ENCODE results near the gene RNF223.

The RNF223 gene

GRCh38 chr1:1092894-1093609 is 18.9 kb upstream of the RNF223 start:
- TF ChIP-seq, protein P1, sequence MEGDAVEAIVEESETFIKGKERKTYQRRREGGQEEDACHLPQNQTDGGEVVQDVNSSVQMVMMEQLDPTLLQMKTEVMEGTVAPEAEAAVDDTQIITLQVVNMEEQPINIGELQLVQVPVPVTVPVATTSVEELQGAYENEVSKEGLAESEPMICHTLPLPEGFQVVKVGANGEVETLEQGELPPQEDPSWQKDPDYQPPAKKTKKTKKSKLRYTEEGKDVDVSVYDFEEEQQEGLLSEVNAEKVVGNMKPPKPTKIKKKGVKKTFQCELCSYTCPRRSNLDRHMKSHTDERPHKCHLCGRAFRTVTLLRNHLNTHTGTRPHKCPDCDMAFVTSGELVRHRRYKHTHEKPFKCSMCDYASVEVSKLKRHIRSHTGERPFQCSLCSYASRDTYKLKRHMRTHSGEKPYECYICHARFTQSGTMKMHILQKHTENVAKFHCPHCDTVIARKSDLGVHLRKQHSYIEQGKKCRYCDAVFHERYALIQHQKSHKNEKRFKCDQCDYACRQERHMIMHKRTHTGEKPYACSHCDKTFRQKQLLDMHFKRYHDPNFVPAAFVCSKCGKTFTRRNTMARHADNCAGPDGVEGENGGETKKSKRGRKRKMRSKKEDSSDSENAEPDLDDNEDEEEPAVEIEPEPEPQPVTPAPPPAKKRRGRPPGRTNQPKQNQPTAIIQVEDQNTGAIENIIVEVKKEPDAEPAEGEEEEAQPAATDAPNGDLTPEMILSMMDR (conservative IDR thresholded peaks at IDR 0.05): no peak
- H3K27ac ChIP-seq: no peak overlapping the region

DNA sequence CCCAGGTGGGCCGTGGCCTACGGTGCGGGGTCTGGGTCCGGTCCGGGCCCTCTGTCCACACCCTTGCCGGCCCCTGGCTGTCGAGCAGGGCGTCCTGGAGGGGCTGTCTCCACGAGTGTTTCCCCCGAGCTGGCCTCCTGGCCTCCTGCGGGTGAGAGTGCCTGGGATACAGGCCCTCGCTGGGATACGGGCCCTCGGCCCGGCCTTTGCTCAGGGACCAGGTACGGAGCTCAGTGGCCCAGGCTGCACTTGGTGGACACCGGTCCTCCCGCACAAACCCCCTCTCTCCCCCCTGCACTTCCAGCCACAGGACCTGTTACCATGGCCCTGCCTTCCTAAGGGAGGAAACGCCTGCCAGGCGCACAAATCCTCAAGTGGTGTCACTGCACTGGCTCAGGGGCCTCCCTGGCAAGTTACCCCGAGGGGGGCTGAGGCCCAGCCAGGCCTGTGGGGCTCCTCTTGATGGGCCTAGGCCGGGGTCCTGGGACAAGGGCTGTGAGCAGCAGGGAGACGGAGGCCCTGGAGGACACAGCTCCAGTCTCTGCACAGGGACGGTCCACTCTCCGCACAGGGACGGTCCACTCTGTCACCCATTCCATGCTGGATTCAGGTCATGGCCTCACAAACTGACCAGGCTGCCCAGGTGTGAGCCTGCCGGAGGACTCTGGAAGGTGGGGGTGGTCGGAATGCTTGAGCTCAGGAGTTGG is 18.2 kb upstream of the RNF223 start:
- TF ChIP-seq, protein P1 (conservative IDR thresholded peaks at IDR 0.05): no peak
- H3K27ac ChIP-seq: no peak overlapping the region

DNA sequence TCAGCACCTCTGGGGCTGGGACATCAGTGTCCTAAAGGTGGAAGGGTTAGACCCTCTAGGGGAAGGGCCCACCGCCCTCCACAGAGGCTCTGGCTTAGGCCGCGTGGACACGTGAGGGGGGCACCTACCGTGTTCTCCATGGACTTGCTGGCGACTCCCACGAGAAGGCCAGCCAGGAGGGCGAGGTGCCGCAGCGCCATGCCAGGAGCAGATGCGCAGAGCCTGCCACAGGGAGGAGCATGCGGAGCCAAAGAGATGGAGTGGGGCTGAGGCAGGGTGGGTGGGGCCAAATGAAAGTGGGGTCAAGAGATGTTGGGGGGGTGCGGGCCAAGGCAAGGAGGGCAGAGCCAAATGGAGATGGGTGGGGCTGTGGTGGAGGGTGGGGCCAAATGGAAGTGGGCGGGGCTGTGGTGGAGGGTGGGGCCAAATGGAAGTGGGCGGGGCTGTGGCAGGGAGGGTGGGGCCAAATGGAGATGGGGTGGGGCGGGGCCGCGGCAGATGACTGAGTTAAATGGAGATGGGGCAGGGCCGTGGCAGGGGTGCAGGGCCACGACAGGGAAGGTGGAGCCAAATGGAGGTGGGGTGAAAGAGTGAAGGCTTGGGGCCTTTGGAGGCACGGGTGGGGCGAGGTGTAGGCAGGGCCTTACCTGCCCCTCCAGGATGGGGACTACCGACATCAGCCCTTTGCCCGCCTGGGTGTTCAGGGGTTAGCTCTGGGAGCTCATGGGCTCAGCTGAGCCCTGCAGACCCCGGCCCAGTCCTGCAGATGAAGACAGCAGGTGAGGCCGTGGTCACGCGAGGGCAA is 17.4 kb upstream of the RNF223 start:
- TF ChIP-seq, protein P1 (conservative IDR thresholded peaks at IDR 0.05): no peak
- H3K27ac ChIP-seq: no peak overlapping the region

DNA sequence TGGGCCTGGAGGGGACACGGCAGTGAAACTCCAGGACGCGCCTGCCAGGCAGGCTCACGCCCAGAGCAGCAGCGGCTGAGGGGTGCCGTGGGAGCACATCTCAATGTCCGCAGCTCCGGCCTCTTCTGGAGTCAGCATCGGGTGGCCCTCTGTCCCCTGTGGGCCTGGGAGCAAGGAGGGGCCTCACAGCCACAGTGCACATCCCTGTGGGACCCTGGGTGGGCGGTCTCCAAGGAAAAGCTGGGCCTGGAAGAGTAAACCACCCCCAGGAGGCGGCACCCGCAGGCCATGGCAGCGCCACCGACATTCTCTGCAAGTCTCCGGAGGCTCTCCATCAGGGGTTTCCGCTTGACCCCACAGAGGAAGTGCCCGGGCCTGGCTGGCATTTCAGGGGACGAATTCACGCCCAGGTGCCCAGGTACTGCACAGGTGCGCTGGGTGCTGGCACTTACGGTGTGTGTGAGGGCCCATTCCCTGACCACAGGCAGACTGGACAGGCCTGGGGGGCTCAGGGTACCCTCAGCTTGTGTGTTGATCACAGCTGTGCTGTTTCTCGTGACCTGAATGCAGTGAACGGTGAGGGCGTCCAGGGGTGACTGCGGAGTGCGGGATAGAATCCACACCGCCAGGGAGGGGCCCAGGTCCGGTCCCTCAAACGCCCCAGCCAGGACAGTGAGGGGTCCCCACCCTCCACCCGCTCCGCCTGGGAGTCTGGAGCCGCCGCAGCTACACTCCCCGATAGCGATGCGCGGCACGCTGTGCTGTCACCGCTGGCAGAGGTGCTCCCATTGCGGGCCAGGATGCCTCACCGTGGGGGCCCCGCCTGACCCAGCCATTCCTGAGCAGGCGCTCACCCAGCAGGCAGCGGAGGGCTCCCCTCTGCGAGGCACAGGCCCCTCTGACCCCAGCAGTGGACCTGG is 16.6 kb upstream of the RNF223 start:
- TF ChIP-seq, protein P1 (conservative IDR thresholded peaks at IDR 0.05): no peak
- no peak overlapping the region for H3K27ac ChIP-seq

GRCh38 chr1:1089731-1090423 is 15.8 kb upstream of the RNF223 start:
- no peak overlapping the region for H3K27ac ChIP-seq
- TF ChIP-seq, protein P1 (conservative IDR thresholded peaks at IDR 0.05): no peak

DNA sequence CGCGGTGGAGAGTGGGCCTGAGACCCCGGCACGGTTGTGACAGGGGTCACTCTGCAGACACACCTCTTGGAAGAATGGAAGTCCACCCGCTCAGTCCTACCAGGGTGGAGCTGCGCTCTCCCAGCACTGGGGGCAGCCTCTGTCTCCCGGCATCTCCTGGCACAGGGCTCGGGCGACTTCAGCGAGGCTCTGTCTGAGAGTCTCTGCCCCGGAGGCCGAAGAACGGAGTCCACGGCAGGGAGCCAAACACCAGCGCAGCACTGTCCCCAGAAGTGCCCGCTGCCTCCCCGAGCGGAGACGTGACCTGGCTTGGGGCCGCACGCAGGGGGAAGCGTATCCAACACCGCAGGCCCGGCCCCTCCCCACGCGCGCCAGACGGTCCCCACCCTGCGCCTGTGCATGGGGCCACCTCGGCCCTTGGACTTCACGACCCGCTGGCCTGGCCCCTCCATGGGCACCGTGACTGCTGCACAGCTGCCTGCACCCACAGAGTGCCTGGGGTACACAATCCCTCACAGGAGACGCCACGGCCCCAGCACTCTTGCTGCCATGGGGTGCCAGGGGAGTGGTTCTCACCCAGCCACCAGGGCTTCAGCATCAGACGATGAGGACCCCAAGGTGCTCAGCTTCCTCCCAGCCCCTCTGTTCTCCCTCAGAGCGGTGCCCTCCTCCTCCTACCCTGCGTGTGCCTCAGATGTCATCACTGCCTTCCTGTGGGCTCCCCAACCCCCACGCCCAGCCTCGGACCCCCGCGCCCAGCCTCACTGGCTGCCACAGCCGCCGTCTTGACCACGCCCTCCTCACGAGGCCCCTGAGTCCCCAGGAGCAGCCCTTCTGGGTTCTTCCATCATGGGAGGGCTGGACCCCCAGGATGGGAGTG is 14.9 kb upstream of the RNF223 start:
- TF ChIP-seq, protein P1 (conservative IDR thresholded peaks at IDR 0.05): no peak
- H3K27ac ChIP-seq: no peak overlapping the region
